ENCODE data around the gene DTL. TPM values are rescaled to one million over a fixed set of nuclear protein-coding genes. Genes with fewer than 3 reads are reported as not detected.

The DTL gene
- total RNA-seq, 2 experiments from 2014 or later = 82.2 to 88.2 TPM

GRCh38 chr1:212073490-212073889 is 37.9 kb downstream of the DTL start:
- no peaks in the 10 kb centered on the region for H3K27me3 Mint-ChIP-seq
- no peak overlapping the region for H3K4me3 Mint-ChIP-seq
- peaks cover 66% of the 10 kb centered on the region for H3K36me3 Mint-ChIP-seq
- H3K9me3 Mint-ChIP-seq = no peaks in the 10 kb centered on the region
- intact Hi-C loops (cut with micrococcal nuclease) = loop anchor here (5.0 kb wide), 1 partner anchor 244 kb away; no protein-coding TSS in a partner anchor
- no peak for DNase-seq
- no peak overlapping the region for H3K27ac Mint-ChIP-seq
- ChIA-PET CTCF (interaction anchor here (1.6 to 4.8 kb wide), 5 partner anchors 38 to 404 kb away, joined by 4 to 111 read pairs (median 5); partner anchors contain the start of genes DTL and INTS7), POLR2A (no interaction called here)
- peaks cover 3% of the 10 kb centered on the region for H3K4me1 Mint-ChIP-seq (ENCODE audit: low read depth)

- no peak overlapping the region for H3K4me3 Mint-ChIP-seq
- no peak for DNase-seq
- H3K9me3 Mint-ChIP-seq = no peaks in the 10 kb centered on the region
- H3K36me3 Mint-ChIP-seq = peaks cover 69% of the 10 kb centered on the region
- H3K4me1 Mint-ChIP-seq (ENCODE audit: low read depth) = peaks cover 3% of the 10 kb centered on the region
- no peaks in the 10 kb centered on the region for H3K27me3 Mint-ChIP-seq
- intact Hi-C loops (cut with micrococcal nuclease) = loop anchor here (5.0 kb wide), 1 partner anchor 243 kb away; no protein-coding TSS in a partner anchor
- CTCF ChIA-PET = no interaction called here
- no peak overlapping the region for H3K27ac Mint-ChIP-seq
- POLR2A ChIA-PET = no interaction called here
Observed at GRCh38 chr1:212074313-212074712, 38.8 kb downstream of the DTL start.

GRCh38 chr1:212074856-212075255 is 39.3 kb downstream of the DTL start:
- Mint-ChIP-seq H3K36me3 (peaks cover 71% of the 10 kb centered on the region), H3K27ac (no peak overlapping the region), H3K9me3 (no peaks in the 10 kb centered on the region), H3K27me3 (no peaks in the 10 kb centered on the region), H3K4me3 (no peak overlapping the region), H3K4me1 (ENCODE audit: low read depth) (peaks cover 3% of the 10 kb centered on the region)
- ChIA-PET CTCF (no interaction called here), POLR2A (no interaction called here)
- intact Hi-C loops (cut with micrococcal nuclease) = loop anchor here (5.0 kb wide), 1 partner anchor 242 kb away; no protein-coding TSS in a partner anchor
- DNase-seq = no peak

- no peaks in the 10 kb centered on the region for H3K9me3 Mint-ChIP-seq
- no peak overlapping the region for H3K27ac Mint-ChIP-seq
- H3K27me3 Mint-ChIP-seq = no peaks in the 10 kb centered on the region
- intact Hi-C loops (cut with micrococcal nuclease) = no loop called here
- ChIA-PET CTCF (interaction anchor here (1.1 kb wide), 1 partner anchor 379 kb away, joined by 5 read pairs; no protein-coding TSS in a partner anchor), POLR2A (no interaction called here)
- peaks cover 55% of the 10 kb centered on the region for H3K36me3 Mint-ChIP-seq
- no peak for DNase-seq
- peaks cover 3% of the 10 kb centered on the region for H3K4me1 Mint-ChIP-seq (ENCODE audit: low read depth)
- no peak overlapping the region for H3K4me3 Mint-ChIP-seq
Observed at GRCh38 chr1:212077028-212077427, 41.5 kb downstream of the DTL start.

- H3K9me3 Mint-ChIP-seq = no peaks in the 10 kb centered on the region
- POLR2A ChIA-PET = no interaction called here
- peaks cover 3% of the 10 kb centered on the region for H3K4me1 Mint-ChIP-seq (ENCODE audit: low read depth)
- DNase-seq = no peak
- H3K27ac Mint-ChIP-seq = no peak overlapping the region
- H3K4me3 Mint-ChIP-seq = no peak overlapping the region
- CTCF ChIA-PET = interaction anchor here (1.2 kb wide), 1 partner anchor 9 kb away, joined by 3 read pairs; no protein-coding TSS in a partner anchor
- H3K36me3 Mint-ChIP-seq = peaks cover 46% of the 10 kb centered on the region
- H3K27me3 Mint-ChIP-seq = no peaks in the 10 kb centered on the region
- intact Hi-C loops (cut with micrococcal nuclease) = no loop called here
Observed at GRCh38 chr1:212078826-212079225, 43.3 kb downstream of the DTL start.

GRCh38 chr1:212082765-212083406 is 47.3 kb downstream of the DTL start:
- H3K36me3 Mint-ChIP-seq = peaks cover 39% of the 10 kb centered on the region
- H3K27me3 Mint-ChIP-seq = no peaks in the 10 kb centered on the region
- H3K4me1 Mint-ChIP-seq (ENCODE audit: low read depth) = no peaks in the 10 kb centered on the region
- no peak overlapping the region for H3K27ac Mint-ChIP-seq
- intact Hi-C loops (cut with micrococcal nuclease) = no loop called here
- H3K9me3 Mint-ChIP-seq = no peaks in the 10 kb centered on the region
- ChIA-PET POLR2A (no interaction called here), CTCF (no interaction called here)
- no peak for DNase-seq
- no peak overlapping the region for H3K4me3 Mint-ChIP-seq

- intact Hi-C loops (cut with micrococcal nuclease) = no loop called here
- Mint-ChIP-seq H3K27me3 (no peaks in the 10 kb centered on the region), H3K9me3 (peaks cover 3% of the 10 kb centered on the region), H3K4me1 (ENCODE audit: low read depth) (peaks cover 5% of the 10 kb centered on the region), H3K36me3 (peaks cover 77% of the 10 kb centered on the region), H3K27ac (no peak overlapping the region), H3K4me3 (no peak overlapping the region)
- DNase-seq = no peak
- ChIA-PET POLR2A (no interaction called here), CTCF (interaction anchor here (1.1 to 1.4 kb wide), 2 partner anchors 26 to 387 kb away, joined by 3 read pairs; no protein-coding TSS in a partner anchor)
Observed at GRCh38 chr1:212089560-212090163, 54.1 kb downstream of the DTL start.

GRCh38 chr1:212091438-212092121 is 56.0 kb downstream of the DTL start:
- no peak for DNase-seq
- intact Hi-C loops (cut with micrococcal nuclease) = no loop called here
- Mint-ChIP-seq H3K27me3 (no peaks in the 10 kb centered on the region), H3K9me3 (peaks cover 12% of the 10 kb centered on the region), H3K4me3 (no peak overlapping the region), H3K36me3 (peaks cover 84% of the 10 kb centered on the region), H3K4me1 (ENCODE audit: low read depth) (peaks cover 5% of the 10 kb centered on the region), H3K27ac (no peak overlapping the region)
- CTCF ChIA-PET = interaction anchor here (0.9 kb wide), 1 partner anchor 29 kb away, joined by 3 read pairs; no protein-coding TSS in a partner anchor
- POLR2A ChIA-PET = no interaction called here

- ChIA-PET POLR2A (no interaction called here), CTCF (interaction anchor here (1.3 kb wide), 1 partner anchor 219 kb away, joined by 3 read pairs; no protein-coding TSS in a partner anchor)
- H3K36me3 Mint-ChIP-seq = peaks cover 92% of the 10 kb centered on the region
- H3K9me3 Mint-ChIP-seq = peaks cover 15% of the 10 kb centered on the region
- no peak overlapping the region for H3K4me3 Mint-ChIP-seq
- no peaks in the 10 kb centered on the region for H3K27me3 Mint-ChIP-seq
- DNase-seq = no peak
- intact Hi-C loops (cut with micrococcal nuclease) = no loop called here
- H3K4me1 Mint-ChIP-seq (ENCODE audit: low read depth) = no peaks in the 10 kb centered on the region
- no peak overlapping the region for H3K27ac Mint-ChIP-seq
Observed at GRCh38 chr1:212097360-212097759, 61.8 kb downstream of the DTL start.

- peaks cover 90% of the 10 kb centered on the region for H3K36me3 Mint-ChIP-seq
- ChIA-PET CTCF (interaction anchor here (1.4 kb wide), 1 partner anchor 27 kb away, joined by 4 read pairs; no protein-coding TSS in a partner anchor), POLR2A (no interaction called here)
- intact Hi-C loops (cut with micrococcal nuclease) = no loop called here
- H3K27ac Mint-ChIP-seq = no peak overlapping the region
- no peak for DNase-seq
- H3K4me3 Mint-ChIP-seq = no peak overlapping the region
- no peaks in the 10 kb centered on the region for H3K4me1 Mint-ChIP-seq (ENCODE audit: low read depth)
- no peaks in the 10 kb centered on the region for H3K27me3 Mint-ChIP-seq
- peaks cover 12% of the 10 kb centered on the region for H3K9me3 Mint-ChIP-seq
Observed at GRCh38 chr1:212098310-212098709, 62.8 kb downstream of the DTL start.

- Mint-ChIP-seq H3K4me3 (no peak overlapping the region), H3K27ac (no peak overlapping the region), H3K36me3 (peaks cover 89% of the 10 kb centered on the region), H3K9me3 (peaks cover 12% of the 10 kb centered on the region), H3K4me1 (ENCODE audit: low read depth) (no peaks in the 10 kb centered on the region), H3K27me3 (no peaks in the 10 kb centered on the region)
- intact Hi-C loops (cut with micrococcal nuclease) = no loop called here
- POLR2A ChIA-PET = no interaction called here
- CTCF ChIA-PET = interaction anchor here (1.4 kb wide), 1 partner anchor 28 kb away, joined by 4 read pairs; no protein-coding TSS in a partner anchor
- DNase-seq = no peak
Observed at GRCh38 chr1:212098771-212099170, 63.2 kb downstream of the DTL start.

GRCh38 chr1:212101251-212101650 is 65.7 kb downstream of the DTL start:
- Mint-ChIP-seq H3K4me3 (no peak overlapping the region), H3K27me3 (no peaks in the 10 kb centered on the region), H3K9me3 (peaks cover 6% of the 10 kb centered on the region), H3K27ac (no peak overlapping the region), H3K36me3 (peaks cover 85% of the 10 kb centered on the region), H3K4me1 (ENCODE audit: low read depth) (no peaks in the 10 kb centered on the region)
- no peak for DNase-seq
- intact Hi-C loops (cut with micrococcal nuclease) = no loop called here
- CTCF ChIA-PET = interaction anchor here (1.1 to 1.5 kb wide), 3 partner anchors 30 to 266 kb away, joined by 3 to 6 read pairs (median 4); no protein-coding TSS in a partner anchor
- POLR2A ChIA-PET = interaction anchor here (0.6 kb wide), 1 partner anchor 185 kb away, joined by 3 read pairs; no protein-coding TSS in a partner anchor

All from activated CD4-positive, alpha-beta memory T cell treated with anti-CD3 and anti-CD28 coated beads for 36 hours (primary cell).